ENCODE measurements around the gene SMIM31. TPM values are rescaled to one million over a fixed set of nuclear protein-coding genes. Genes with fewer than 3 reads are reported as not detected.
A peak's percentile ranks its signal among the peaks of the same experiment; 100 is the strongest.

The SMIM31 gene
- total RNA-seq, result not detected

GRCh38 chr4:164753873-164754488, at the start of gene SMIM31:
SMIM31 (plus strand) TSS chr4:164754131; CDS start chr4:164770444, 16,313 bp downstream.
- DNase-seq, result peak; percentile 20

GRCh38 chr4:164706675-164707074, 47.3 kb upstream of the SMIM31 start:
- no peak for DNase-seq

- no peak for DNase-seq
Measured at GRCh38 chr4:164716901-164717300, 37.0 kb upstream of the SMIM31 start.

GRCh38 chr4:164718827-164719226, 35.1 kb upstream of the SMIM31 start:
- no peak for DNase-seq

GRCh38 chr4:164725066-164725465, 28.9 kb upstream of the SMIM31 start:
- DNase-seq, result no peak

- no peak for DNase-seq
Measured at GRCh38 chr4:164730705-164731393, 23.1 kb upstream of the SMIM31 start.

GRCh38 chr4:164731827-164732474, 22.0 kb upstream of the SMIM31 start:
- peak; percentile 74 for DNase-seq

GRCh38 chr4:164734484-164734883, 19.4 kb upstream of the SMIM31 start:
- DNase-seq, result no peak

GRCh38 chr4:164748375-164748774, 5.6 kb upstream of the SMIM31 start:
- peak; percentile 46 for DNase-seq

GRCh38 chr4:164755432-164755831, 1.5 kb downstream of the SMIM31 start:
- no peak for DNase-seq

- no peak for DNase-seq
Measured at GRCh38 chr4:164756686-164757085, 2.8 kb downstream of the SMIM31 start.

- no peak for DNase-seq
Measured at GRCh38 chr4:164761241-164761640, 7.3 kb downstream of the SMIM31 start.

- DNase-seq, result no peak
Measured at GRCh38 chr4:164761746-164762275, 7.9 kb downstream of the SMIM31 start.

- DNase-seq, result no peak
Measured at GRCh38 chr4:164765096-164765495, 11.2 kb downstream of the SMIM31 start.

- no peak for DNase-seq
Measured at GRCh38 chr4:164765833-164766232, 11.9 kb downstream of the SMIM31 start.

- DNase-seq, result no peak
Measured at GRCh38 chr4:164768516-164768915, 14.6 kb downstream of the SMIM31 start.

GRCh38 chr4:164770010-164770724, 16.2 kb downstream of the SMIM31 start:
- no peak for DNase-seq

GRCh38 chr4:164771088-164771487, 17.2 kb downstream of the SMIM31 start:
- DNase-seq, result no peak

- no peak for DNase-seq
Measured at GRCh38 chr4:164772076-164772475, 18.1 kb downstream of the SMIM31 start.

GRCh38 chr4:164779080-164779479, 25.1 kb downstream of the SMIM31 start:
- no peak for DNase-seq

- DNase-seq, result peak; percentile 66
Measured at GRCh38 chr4:164779811-164780216, 25.9 kb downstream of the SMIM31 start.

GRCh38 chr4:164780839-164781238, 26.9 kb downstream of the SMIM31 start:
- DNase-seq, result no peak

GRCh38 chr4:164783976-164784375, 30.0 kb downstream of the SMIM31 start:
- no peak for DNase-seq

All from tongue (tissue), 2 donors.